HUDEP-2 (cell line): ENCODE data around the gene ATP13A5.

Experiments used
- DNase-seq, 76 experiments: peaks; one replicate each; lab custom pipeline; 2025; ENCODE audit not compliant: unreplicated experiment in 76 of 76; lab: John Stamatoyannopoulos, UW

ATP13A5 gene

DNA sequence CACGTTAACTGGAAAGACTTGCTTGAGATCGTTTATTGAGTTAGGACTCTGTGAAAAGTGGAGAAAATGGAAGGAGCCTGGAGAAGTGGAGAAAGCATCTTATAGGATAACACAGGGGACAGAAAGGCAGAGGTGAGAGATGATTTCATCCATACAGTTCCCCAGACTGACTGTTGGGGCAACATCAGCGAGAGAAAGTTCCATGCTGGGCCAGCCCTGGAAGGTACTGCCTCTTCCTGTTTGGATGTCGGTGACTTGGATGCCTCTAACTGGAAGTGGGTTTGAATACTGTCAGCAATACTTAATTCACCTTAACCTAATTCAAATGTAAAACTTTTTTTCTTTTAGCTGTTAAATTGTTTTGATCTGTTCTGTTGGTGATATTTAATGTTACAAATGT, 32.3 kb downstream of the ATP13A5 start:
- no peak for DNase-seq

- no peak for DNase-seq
These were observed 33.1 kb downstream of the ATP13A5 start for GRCh38 chr3:193345431-193345830.

DNA sequence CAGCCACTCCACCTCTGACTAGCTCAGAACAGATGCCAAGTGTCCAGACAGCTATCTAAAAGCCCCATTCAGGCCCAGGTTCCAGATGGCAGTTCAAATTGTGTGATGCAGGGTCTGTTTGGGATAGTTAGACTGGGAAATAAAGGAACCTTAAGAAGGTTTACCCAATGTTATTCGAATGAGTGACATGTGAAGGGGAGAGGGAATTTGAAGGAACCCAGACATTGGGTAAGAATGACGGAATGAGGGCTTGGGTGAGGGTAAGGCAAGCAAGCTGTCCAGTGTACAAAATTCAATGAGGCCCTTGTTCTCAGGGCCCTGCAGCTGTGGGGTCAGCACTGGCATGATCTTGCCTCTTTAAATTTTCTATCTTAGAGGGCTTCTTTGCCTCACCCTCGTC, 34.1 kb downstream of the ATP13A5 start:
- DNase-seq, result no peak

DNA sequence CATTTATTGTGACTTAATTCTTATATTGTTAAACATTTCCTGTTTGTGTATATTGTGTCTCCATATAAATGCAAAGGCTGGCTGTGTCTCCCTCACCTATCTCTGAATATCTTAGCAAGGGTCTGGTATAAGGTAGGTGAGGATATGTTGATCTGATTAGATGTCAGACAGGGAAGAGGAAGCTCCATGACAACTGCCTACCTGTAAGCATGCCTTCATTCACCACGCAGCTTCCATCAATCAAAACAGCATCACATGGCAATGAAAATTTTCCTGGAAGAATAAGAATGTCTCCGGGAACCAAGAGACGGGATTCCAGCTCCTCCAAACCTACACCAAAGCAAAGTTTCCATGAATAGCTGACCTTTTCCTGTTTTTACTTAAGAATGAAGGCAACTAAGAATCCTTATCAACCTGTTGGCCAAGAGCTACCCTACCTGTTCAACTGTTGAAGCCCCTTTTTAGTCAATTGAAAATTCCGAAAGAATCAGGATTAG, 34.8 kb downstream of the ATP13A5 start:
- DNase-seq, result no peak

GRCh38 chr3:193342551-193342950, 36.0 kb downstream of the ATP13A5 start:
- DNase-seq, result no peak

DNA sequence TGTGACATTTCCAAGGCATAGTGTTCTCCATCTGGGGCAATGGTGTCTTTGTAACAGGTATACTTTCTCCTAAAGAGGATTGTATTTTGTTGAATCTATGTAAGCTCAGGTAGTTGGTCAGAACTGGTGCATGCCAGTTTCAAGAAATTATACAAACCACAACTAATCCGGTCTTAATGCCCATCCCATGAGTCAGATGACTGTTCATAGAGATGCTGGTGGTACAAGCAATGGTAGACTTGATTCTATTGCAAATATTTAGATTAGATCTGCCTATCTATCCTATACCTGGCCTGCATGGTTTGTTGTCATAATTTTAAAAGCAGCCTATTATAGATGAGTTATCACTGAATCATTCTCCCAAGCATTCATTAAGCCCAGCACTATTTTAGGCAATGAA, 43.5 kb downstream of the ATP13A5 start:
- DNase-seq, result no peak

GRCh38 chr3:193333229-193333628, 45.3 kb downstream of the ATP13A5 start:
- DNase-seq, result no peak

DNA sequence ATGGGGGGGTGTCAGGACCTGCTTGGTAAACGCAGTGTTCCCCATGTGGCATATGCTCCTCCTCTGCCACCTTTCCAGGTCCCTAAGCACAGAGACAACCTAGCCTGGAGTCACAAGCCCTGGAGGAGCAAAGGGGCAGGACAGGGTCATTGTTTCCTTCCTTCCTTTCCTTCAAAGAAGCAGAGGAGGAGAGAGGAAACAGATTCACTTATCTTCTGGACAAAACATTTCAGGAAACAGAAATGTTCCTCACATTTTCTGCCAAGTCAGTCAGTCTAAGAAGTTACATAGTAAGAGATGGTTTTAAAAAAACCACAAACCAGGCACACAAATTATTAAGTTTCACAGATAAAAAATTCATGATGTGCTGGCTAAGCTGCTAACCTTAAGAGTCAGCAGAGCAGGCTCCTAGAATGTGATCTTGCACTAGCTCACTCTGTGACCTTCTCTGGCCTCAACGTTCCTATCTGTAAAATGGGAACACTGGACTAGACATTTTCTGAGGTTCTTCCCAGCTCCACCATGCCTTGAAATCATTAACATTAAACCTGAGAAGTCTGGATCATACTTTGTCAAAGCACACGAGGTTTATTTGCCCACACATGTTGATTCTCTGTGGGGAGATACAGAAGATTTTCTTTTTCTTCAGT, 47.9 kb downstream of the ATP13A5 start:
- no peak for DNase-seq

DNA sequence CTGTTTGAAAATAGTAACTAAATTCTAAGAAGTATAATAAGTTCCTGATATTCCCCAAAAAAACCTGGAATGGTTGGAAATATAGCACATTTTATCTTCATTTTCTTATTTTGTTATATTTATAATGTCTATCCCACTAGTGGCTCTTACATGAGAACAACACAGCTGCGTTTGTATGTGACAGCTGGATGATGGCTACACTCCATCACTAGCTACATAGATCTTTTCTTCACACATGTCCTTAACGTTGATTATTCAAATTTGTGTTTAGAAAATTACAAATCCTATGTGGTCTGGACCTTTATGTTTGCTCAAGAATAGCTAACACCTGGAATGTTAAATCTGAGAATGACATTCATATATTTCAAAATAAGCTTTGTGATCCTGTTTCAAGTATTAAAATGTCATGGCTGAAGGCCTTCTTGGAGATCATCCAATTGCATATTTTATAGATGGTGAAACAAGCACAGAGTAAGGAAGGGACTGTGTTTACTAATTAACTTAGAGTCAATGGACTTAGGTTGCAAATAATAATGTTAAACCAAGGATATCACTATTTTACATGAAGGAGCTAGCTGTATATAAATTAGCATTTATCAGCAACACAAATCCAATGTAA, 60.8 kb downstream of the ATP13A5 start:
- DNase-seq, result no peak

DNA sequence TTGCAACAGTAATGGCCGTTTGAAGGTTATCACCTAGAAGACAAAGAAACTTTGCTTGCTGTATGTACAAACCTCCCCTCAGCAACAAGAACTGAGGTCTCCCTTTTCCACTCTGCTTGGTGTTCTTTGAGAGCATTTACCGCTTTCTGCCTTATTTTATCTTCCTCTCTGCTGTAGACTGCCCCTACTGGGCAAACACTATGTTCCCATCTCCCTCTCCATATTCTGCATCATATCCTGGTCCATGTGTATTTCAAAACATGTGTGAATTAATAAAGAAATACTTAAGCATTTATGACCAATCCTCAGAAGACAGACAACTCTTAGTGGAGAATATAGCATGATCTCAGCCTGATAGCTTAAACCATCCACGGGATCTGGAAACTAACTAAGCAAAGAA, 64.4 kb downstream of the ATP13A5 start:
- no peak for DNase-seq

DNA sequence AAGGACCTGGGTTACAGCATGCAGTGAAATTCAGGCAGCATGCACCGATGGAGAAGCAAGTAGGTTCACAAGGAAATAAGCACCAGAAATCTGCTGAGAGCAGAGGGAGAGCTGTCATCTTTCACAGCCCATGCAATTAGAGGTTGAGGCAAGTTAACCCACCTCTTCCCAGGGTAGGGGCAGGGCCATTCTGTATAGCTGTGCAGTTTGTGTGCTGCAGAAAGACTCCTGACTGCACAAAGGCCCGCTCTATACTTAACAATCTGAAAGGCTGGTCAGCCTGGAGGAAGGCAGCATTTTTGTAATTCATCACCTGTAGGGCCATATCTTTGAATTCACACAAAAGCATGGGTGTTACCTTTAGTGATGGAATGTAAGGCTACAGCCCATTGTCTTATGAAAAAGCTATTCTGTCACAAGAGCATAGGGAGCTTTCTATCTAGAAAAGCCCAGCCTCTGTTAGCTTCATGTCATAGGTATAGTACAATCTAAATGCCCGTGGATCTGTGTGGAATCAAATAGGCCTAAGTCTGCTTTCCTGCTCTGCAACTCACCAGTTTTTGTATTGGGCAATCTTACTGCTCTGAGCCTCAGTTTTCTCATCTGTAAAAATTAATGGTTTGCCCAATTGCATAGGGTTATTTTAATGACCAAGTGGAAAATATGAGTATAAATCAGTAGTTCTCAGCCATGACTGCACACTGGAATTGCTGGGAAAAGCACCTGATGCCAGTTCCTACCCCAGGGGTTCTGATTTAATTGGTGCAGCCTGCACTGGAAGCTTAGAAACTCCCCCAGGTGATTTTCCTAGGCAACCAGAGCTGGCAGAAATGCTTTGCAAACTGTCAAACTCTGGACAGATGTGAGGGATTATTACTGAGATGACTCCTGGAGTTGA, 65.2 kb downstream of the ATP13A5 start:
- DNase-seq, result no peak

GRCh38 chr3:193310914-193311723, 67.4 kb downstream of the ATP13A5 start:
- no peak for DNase-seq

DNA sequence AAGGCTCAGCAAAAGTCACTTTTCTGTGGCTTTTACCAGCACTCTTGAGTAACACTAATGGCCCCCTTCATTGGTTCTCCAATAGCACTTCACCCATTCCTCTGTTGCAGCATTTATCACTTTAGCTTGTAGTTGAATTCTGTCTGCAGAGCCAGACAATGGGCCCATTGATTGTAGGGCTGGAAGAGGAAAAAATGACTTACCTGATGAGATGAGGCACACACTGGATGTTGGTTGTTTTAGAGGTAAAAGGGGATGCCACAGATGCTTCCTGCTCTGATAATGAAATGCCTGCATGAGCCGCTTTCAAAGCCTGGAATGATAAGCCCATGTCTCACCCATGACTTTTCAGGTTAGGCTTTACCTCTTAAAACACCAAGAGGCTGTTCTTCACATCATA, 73.2 kb downstream of the ATP13A5 start:
- DNase-seq, result no peak

DNA sequence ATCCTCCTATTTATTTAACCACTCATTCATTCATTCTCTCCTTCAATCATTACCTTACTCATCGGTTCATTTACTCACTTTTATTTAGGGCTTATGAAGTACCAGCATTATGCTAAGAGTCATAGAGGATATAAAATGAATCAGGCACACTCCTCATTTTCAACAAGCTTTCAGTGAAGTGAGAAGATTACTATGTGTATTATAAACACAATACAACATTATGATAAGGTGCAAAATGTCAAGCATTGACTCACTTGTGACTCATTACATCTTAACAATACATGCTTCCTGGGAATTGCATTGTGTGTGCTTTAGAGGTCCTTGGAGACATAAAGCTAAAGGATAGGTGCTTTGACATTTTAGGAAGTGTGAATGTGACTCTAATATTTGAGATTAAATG, 77.1 kb downstream of the ATP13A5 start:
- no peak for DNase-seq

GRCh38 chr3:193297421-193297820, 81.1 kb downstream of the ATP13A5 start:
- no peak for DNase-seq

GRCh38 chr3:193295985-193296384, 82.6 kb downstream of the ATP13A5 start:
- no peak for DNase-seq

GRCh38 chr3:193292386-193292785, 86.2 kb downstream of the ATP13A5 start:
- DNase-seq, result no peak

GRCh38 chr3:193271101-193271840, 107.3 kb downstream of the ATP13A5 start:
- DNase-seq, result no peak

DNA sequence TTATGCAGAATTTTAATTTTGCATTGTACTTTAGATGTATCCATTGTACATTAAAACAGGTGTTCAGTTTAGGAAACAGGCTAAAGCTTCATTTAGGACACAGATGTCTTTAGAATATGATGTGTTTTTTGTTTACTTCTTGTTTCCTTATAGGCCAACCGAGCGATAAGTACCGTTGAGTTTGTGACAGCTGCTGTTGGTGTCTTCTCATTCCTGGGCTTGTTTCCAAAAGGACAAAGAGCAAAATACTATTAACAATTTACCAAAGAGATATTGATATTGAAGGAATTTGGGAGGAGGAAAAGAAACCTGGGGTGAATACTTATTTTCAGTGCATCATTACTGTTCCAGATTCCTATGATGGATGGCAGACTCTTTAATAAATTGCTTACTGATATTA, 108.1 kb downstream of the ATP13A5 start:
- no peak for DNase-seq
